CD4-positive, alpha-beta T cell treated with Interleukin-21 for 1 hour (primary cell): ENCODE data around the gene KCNK2.

Source experiments
- DNase-seq: peaks from one replicate; pipeline ENCODE4 v3.0.0-alpha.2; 2020

The KCNK2 gene, protein sequence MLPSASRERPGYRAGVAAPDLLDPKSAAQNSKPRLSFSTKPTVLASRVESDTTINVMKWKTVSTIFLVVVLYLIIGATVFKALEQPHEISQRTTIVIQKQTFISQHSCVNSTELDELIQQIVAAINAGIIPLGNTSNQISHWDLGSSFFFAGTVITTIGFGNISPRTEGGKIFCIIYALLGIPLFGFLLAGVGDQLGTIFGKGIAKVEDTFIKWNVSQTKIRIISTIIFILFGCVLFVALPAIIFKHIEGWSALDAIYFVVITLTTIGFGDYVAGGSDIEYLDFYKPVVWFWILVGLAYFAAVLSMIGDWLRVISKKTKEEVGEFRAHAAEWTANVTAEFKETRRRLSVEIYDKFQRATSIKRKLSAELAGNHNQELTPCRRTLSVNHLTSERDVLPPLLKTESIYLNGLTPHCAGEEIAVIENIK

GRCh38 chr1:215082532-215083382, at the start of gene KCNK2:
KCNK2 (plus strand) TSS chr1:215082737; CDS start chr1:215083386, 649 bp downstream.
- DNase-seq, result no peak

DNA sequence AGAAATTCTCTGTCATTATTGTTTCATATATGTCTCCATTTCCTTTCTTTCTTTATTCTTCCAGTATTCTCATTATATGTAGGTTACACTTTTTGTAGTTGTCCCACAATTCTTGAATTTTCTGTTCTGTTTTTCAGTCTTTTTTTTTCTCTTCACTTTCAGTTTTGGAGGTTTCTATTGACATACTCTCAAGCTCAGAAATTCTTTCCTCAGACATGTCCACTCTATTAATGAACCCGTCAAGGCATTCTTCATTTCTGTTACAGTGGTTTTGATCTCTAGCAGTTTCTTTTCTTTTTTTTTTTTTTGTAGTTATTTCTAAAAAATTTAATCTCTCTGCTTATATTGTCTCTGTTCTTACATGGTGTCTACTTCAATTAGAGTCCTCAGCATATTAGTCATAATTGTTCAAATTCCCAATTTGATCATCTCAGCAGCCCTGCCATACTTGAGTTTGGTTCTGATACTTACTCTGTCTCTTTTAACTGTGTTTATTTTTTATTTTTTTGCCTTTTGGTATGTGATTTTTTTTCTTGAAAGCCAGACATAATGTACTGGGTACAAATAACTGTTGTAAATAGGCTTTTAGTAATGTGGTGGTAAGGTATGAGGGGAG, 49.5 kb upstream of the KCNK2 start:
- no peak for DNase-seq

DNA sequence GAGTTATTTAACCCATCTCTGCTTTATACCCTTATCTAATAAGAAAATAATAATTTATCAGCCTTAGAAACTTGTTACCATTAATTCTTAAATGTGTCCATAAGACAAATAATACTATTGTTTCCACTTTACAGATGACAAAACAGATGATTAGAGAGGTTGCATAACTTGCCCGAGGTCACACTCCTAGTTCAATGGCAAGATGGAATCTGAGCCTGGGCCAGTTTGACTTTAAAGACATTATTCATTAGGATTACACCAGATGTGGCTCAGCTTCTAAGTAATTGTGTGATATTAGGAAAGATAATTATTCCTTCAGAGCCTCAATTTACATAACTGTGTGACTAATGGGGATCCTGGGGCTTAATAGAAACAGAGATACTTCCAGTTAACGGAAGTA, 42.3 kb upstream of the KCNK2 start:
- DNase-seq, result no peak

- DNase-seq, result no peak
Observed at GRCh38 chr1:215043401-215043800, 39.1 kb upstream of the KCNK2 start.

DNA sequence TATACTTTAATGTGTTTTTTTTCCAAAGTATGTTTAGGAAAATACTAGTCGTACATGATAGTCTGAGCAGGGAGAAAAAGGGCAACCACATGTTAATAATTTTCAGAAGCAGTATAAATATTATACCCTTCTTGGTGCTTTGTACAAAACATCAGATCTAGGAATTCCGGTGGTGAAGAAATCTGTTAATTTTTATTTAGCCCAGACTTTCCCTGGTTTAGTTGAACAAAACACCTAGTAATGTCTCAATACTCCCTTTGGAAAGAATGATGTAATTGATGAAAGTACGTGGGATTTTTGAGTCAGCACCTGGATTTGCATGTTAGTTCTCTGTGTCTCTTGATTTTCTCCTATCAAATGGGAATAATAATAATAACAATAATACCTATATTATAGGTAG, 38.4 kb upstream of the KCNK2 start:
- no peak for DNase-seq

DNA sequence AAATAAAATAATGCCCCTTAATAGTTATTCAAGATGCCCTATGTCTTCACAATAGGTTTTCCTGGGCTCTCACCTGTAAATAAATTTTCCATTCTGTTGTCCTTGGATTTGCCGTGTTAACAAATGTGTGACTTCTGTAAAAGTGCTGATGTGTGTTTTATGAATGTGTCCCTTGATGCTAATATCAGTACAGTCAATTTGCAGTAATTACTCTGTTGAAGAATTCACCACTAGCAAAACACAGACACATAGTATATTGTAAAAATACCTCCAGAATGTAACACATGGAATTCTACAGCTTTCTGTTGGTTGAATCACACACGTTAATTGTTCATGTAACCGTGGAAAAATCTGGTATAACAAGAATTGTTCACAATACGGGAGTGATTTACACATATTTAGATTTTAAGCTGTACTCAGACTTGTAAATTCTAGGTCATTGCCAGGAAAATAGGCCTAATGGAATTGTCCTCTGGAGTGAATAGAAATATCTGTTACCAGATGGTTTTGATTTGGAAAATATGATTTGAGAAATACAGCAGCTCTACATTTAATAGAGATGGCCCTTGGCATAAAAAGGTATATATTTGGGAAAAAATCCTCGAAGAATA, 36.7 kb upstream of the KCNK2 start:
- DNase-seq, result no peak

DNA sequence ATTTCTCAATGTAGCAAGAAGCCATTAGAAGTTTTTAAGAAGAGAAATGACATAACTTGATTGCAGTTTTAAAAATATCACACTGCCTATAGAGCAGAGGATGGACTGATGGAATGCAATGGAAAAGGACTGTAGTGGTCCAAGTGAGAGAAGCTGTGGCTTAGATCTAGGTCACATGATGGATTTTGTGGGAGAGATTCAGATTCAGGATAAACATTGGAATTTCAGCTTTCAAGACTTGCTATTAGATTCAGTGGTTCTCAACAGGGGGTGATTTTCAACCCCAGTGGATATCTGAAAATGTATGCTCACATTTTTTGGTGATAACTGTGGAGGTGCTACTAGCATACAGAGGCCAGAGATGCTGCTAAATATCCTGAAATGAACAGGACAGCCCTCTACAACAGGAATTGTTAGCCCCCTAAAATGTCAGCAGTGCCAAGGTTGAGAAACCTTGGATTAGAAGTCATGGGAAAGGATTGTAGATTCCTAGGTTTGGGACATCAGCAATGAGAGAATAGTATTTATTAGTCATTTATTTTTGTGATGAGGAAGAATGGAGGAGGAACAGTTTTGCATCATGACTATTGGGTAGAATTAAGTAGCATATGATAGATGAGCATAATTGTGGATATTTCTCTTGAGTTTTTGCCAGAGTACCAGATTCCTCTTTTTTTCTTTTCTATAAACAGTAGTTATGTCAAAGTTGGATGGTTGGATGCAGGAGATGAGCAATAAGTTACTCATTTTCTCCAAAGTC, 30.1 kb upstream of the KCNK2 start:
- no peak for DNase-seq

GRCh38 chr1:215054266-215054665, 28.3 kb upstream of the KCNK2 start:
- no peak for DNase-seq

GRCh38 chr1:215055281-215055935, 27.1 kb upstream of the KCNK2 start:
- DNase-seq, result no peak

DNA sequence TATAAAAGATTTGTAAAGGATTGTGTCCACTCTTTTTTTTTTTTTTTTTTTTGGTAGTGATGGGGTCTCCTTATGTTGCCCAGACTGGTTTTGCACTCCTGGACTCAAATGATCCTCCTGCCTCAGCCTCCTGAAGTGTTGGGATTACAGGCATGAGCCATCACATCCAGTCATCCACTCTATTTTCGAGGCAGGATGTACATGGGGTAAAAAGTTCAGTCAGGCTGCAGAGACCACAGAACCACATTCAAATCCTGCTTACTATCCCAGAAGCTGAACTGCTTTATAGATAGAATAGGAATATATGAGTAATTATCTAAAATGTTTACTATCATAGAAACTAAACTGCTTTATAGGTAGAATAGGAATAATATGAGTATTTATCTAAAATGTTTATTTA, 26.0 kb upstream of the KCNK2 start:
- no peak for DNase-seq

DNA sequence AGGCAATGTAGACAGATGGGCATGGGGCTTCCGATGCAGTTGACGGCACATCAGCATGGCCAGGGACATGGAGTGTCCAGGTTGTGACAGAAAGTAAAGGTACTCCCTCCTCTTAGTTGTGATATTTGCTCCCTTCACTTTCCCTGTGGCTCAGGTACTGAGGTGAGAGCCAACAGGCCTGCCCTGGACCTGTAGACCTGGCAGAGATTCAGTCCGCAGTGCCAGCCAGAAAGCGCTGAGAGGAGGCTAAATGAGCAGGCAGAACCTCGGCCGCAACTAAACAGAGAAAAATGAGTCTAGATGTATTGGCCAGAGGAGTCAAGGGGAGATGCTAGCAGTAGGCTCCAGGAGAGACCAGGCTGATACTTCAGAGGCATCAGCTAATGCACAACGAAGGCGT, 22.6 kb upstream of the KCNK2 start:
- no peak for DNase-seq

GRCh38 chr1:215064327-215064726, 18.2 kb upstream of the KCNK2 start:
- no peak for DNase-seq

- DNase-seq, result no peak
Observed at GRCh38 chr1:215071078-215071477, 11.5 kb upstream of the KCNK2 start.

DNA sequence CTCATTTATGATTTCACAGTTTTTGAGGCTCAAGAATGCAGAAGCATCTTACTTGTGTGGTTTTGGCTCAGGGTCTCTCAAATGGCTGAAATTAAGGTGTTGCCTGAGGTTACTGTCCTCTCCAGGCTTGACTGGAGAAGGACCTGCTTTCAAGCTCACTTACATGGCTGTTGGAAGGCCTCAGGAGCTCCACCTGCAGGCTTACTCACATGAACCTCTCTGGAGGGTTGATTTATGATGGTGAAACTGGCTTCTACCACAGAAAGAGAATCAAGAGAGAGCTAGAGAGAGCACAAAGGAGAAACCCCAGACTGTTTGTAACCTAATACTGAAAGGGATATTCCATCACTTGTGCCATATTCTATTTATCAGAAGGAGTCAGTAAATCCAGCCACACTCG, 6.2 kb upstream of the KCNK2 start:
- DNase-seq, result no peak

- no peak for DNase-seq
Observed at GRCh38 chr1:215079456-215079855, 3.1 kb upstream of the KCNK2 start.

DNA sequence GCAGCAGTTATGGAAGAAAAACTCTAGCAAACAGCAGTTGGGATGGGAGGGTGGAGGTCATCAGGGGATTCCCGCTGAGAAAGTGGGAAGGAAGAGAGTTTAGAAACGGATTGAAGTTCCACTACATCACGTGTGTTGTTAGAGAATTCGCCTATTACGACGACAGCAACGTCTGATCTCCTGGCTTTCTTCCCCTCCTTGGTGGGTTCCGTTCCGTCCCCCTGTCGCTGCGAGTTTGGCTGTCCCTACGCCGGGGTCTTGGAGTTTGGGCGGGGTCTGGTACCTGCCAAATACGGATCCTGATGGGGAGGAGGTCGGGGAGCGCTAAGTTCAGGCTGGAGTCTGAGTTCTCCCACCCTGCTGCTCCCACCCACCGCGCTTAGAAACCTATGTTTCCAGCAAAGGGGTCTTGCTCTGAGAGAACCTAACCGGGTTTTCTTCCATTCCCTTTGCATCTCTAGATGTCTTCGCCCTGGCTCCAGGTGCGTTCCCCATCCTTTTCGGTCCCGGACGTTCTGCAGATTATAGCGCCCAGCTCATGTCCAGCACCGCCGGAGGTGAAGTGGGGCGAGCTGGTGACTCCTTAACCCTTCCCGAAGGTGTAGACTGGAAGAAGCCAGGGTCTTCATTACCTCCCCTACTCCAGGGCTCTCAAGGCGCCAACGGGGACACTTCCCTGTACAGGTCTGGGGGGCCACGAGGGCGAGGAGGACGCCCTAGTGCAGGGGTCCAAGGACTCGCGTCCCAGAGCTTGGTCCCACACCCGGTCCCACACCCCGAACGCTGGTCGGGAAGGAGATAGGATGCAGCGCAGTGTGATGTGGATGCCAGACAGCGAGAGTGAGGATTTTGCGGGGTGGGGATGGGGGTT, 641 bp upstream of the KCNK2 start:
- no peak for DNase-seq

GRCh38 chr1:215083383-215083961, 935 bp downstream of the KCNK2 start:
- DNase-seq, result no peak

- DNase-seq, result no peak
Observed at GRCh38 chr1:215084621-215085020, 2.1 kb downstream of the KCNK2 start.

DNA sequence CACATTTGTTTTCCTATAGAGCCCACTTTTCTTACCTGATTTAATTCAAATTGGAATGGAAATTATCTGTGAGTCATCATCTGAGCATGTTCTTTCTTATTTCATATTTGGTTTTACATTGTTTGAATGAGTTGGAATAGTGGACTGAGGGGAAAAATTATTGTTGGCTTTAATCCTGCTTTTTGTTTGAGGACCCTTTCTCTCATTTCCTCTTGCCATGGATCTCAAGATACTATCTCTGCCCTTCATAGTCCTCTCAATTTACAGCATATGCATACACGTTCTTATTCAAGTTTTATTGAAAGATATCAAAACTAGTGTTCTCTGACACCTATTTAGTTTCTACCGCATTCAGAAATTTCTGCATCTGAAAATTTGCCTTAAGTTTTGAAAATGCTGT, 5.1 kb downstream of the KCNK2 start:
- DNase-seq, result no peak

DNA sequence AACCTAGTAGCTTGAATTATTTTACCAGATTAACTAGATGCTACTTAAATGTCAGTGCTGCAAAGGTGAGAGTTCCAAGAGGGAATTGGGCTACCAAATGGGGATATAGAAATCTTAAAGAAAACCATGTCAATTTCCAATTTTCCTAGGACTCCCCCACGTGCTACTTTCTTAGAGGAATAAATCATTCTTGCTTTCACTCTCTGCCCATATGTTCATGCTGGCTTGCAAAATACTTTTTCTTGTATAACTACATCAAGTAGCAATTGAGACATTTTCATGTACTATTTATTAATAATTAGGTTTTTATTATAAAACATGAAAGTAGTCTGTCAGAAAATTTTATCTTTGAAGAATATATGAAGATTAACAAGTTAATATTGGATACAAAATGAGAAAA, 11.8 kb downstream of the KCNK2 start:
- DNase-seq, result no peak

DNA sequence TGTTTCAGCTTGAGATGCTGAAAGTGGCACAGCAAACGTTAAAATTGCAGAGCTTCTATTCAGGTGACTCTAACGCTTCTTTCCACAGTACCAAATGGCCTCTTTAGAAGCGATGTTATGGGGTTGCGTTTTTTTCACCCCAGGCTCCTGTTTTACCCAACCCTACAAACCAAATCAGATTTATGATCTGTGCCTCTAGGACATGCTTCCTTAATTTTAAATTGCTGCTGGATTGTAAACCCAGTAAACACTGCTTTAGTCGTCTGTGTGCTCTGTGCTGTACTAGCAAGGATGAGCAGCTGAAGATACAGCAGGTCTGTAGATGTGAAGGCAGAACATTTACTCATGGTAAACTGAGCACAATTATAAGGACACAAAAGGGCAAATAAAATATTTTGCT, 13.0 kb downstream of the KCNK2 start:
- DNase-seq, result no peak
